GM18951 (cell line): ENCODE data around the gene SLC24A3.

ENCODE experiments used
- POLR2A ChIP-seq: IDR thresholded peaks from 4 replicates; pipeline ENCODE4 v1.6.1; 2011; ENCODE audit warnings: mild to moderate bottlenecking; ENCODE audit not compliant: insufficient read length, insufficient read depth; ENCODE audit errors: extremely low read depth
- in situ Hi-C: fragments of 300-500 bp; cut with MboI; formaldehyde crosslinking; loops from one replicate; pipeline ENCODE4 v1.12.0; 2022; ENCODE audit warnings: low sequenced_read_pairs, mixed read lengths, inconsistent platforms; ENCODE audit not compliant: unreplicated experiment

SLC24A3 gene

GRCh38 chr20:19598117-19598850, 385.8 kb downstream of the SLC24A3 start:
- in situ Hi-C loops: no loop called here
- no peak for TF ChIP-seq POLR2A

GRCh38 chr20:19599200-19599599, 386.8 kb downstream of the SLC24A3 start:
- TF ChIP-seq POLR2A: no peak
- in situ Hi-C loops: no loop called here

GRCh38 chr20:19600042-19600441, 387.6 kb downstream of the SLC24A3 start:
- in situ Hi-C loops: no loop called here
- no peak for TF ChIP-seq POLR2A

- TF ChIP-seq POLR2A: no peak
- in situ Hi-C loops: no loop called here
Observed at GRCh38 chr20:19601126-19601810, 388.8 kb downstream of the SLC24A3 start.

- TF ChIP-seq POLR2A: no peak
Observed at GRCh38 chr20:19602675-19603375, 390.4 kb downstream of the SLC24A3 start.

GRCh38 chr20:19603376-19603750, 390.9 kb downstream of the SLC24A3 start:
- no peak for TF ChIP-seq POLR2A
- in situ Hi-C loops: no loop called here

More at GRCh38 chr20:19602675-19603375, 390.4 kb downstream of the SLC24A3 start:
- in situ Hi-C loops: no loop called here

- TF ChIP-seq POLR2A: no peak
- in situ Hi-C loops: no loop called here
Observed at GRCh38 chr20:19605786-19606485, 393.5 kb downstream of the SLC24A3 start.

GRCh38 chr20:19609642-19610223, 397.3 kb downstream of the SLC24A3 start:
- in situ Hi-C loops: no loop called here
- TF ChIP-seq POLR2A: no peak

- TF ChIP-seq POLR2A: no peak
- in situ Hi-C loops: no loop called here
Observed at GRCh38 chr20:19615629-19616028, 403.2 kb downstream of the SLC24A3 start.

- in situ Hi-C loops: no loop called here
- TF ChIP-seq POLR2A: no peak
Observed at GRCh38 chr20:19616081-19616480, 403.6 kb downstream of the SLC24A3 start.

- no peak for TF ChIP-seq POLR2A
- in situ Hi-C loops: no loop called here
Observed at GRCh38 chr20:19616620-19617019, 404.2 kb downstream of the SLC24A3 start.

GRCh38 chr20:19617256-19617655, 404.8 kb downstream of the SLC24A3 start:
- no peak for TF ChIP-seq POLR2A
- in situ Hi-C loops: no loop called here

- TF ChIP-seq POLR2A: no peak
- in situ Hi-C loops: no loop called here
Observed at GRCh38 chr20:19618711-19619110, 406.3 kb downstream of the SLC24A3 start.
